NCI-H2196 treated with DMSO at 0.1 percent for 48 hours (cell line): ENCODE measurements around the gene ADPRHL1.
"Not testable (repeated sequence)": the region's sequence is repeated elsewhere in the genome, so short reads cannot be mapped to it uniquely, and the experiment has no call there.

Experiments
- DNase-seq: peaks from one replicate; lab custom pipeline; 2025; ENCODE audit not compliant: unreplicated experiment; lab: John Stamatoyannopoulos, UW

Gene ADPRHL1

GRCh38 chr13:113479179-113479578 is 25.9 kb upstream of the ADPRHL1 start:
- DNase-seq = no peak

- DNase-seq = no peak
Measured at GRCh38 chr13:113477724-113478123, 24.4 kb upstream of the ADPRHL1 start.

GRCh38 chr13:113476811-113477210 is 23.5 kb upstream of the ADPRHL1 start:
- no peak for DNase-seq

DNA sequence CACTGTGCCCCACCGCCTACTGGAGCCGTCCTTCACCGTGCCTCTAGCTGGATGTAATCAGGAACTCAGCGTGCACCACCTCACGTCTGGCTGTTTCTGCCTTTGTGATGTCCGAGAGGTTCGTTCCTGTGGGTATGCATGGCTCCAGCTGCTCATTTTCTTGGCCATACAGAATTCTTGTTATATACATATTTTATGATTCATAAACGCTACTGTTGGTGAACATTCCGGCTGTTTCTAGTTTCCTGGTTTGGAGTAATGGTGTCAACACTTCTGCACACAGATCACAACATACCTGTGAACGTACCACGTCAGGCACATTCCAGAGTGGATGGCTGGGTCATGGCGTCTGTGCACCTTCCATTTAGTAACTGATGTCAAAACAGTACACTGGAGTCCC is 22.6 kb upstream of the ADPRHL1 start:
- DNase-seq = no peak

- DNase-seq = no peak
Measured at GRCh38 chr13:113475280-113475679, 22.0 kb upstream of the ADPRHL1 start.

- DNase-seq = no peak
Measured at GRCh38 chr13:113474179-113474578, 20.9 kb upstream of the ADPRHL1 start.

- DNase-seq = no peak
Measured at GRCh38 chr13:113472355-113473025, 19.2 kb upstream of the ADPRHL1 start.

- DNase-seq = no peak
Measured at GRCh38 chr13:113471844-113472243, 18.6 kb upstream of the ADPRHL1 start.

GRCh38 chr13:113470635-113471163 is 17.4 kb upstream of the ADPRHL1 start:
- not testable (repeated sequence) for DNase-seq

DNA sequence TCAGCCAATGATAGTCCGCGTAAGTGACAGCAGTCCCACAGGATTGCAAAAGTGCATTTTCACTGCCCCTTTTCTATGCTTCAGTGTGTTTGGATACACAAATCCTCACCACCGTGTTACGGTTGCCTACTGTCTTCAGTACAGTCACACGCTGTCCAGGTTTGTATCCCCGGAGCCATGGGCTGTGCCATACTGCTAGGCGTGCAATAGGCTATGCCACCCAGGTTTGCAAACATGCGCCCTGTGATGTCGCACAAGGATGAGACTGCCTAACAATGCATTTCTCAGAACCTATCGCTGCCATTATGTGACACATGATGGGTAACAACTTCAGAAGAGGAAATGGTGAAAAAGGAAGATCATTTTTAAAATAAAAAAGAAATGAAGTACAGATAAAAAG is 16.8 kb upstream of the ADPRHL1 start:
- no peak for DNase-seq

- DNase-seq = no peak
Measured at GRCh38 chr13:113469582-113469981, 16.3 kb upstream of the ADPRHL1 start.

GRCh38 chr13:113468472-113469201 is 15.3 kb upstream of the ADPRHL1 start:
- no peak for DNase-seq

GRCh38 chr13:113468029-113468428 is 14.7 kb upstream of the ADPRHL1 start:
- no peak for DNase-seq

GRCh38 chr13:113466383-113466782 is 13.1 kb upstream of the ADPRHL1 start:
- no peak for DNase-seq

- no peak for DNase-seq
Measured at GRCh38 chr13:113465300-113465699, 12.0 kb upstream of the ADPRHL1 start.

GRCh38 chr13:113464476-113464875 is 11.2 kb upstream of the ADPRHL1 start:
- no peak for DNase-seq

GRCh38 chr13:113461022-113461751 is 7.9 kb upstream of the ADPRHL1 start:
- DNase-seq = no peak

- no peak for DNase-seq
Measured at GRCh38 chr13:113460599-113460998, 7.3 kb upstream of the ADPRHL1 start.

DNA sequence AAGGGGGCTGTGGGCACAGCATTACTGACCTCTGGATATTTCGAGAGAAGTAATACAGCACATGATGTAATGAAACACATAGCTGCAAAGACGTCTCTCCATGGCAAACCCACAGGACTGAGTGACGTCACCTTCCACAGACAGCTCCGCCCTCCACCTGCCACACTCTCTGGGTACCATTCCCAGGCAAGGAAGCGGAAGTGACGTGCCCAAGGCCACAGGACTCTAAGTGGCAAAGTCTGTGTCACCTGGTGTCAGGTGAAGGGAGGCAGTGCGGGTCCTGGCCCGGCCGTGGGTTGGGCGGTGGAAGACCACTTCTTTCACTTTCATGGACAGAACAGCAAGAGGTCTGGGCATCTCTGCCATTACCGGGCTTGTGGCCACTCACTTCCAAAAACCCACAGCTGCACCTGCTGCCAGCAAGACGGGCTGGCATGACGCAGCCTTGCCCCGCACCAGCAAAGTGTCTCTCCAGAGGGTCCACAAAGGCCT is 6.8 kb upstream of the ADPRHL1 start:
- no peak for DNase-seq

DNA sequence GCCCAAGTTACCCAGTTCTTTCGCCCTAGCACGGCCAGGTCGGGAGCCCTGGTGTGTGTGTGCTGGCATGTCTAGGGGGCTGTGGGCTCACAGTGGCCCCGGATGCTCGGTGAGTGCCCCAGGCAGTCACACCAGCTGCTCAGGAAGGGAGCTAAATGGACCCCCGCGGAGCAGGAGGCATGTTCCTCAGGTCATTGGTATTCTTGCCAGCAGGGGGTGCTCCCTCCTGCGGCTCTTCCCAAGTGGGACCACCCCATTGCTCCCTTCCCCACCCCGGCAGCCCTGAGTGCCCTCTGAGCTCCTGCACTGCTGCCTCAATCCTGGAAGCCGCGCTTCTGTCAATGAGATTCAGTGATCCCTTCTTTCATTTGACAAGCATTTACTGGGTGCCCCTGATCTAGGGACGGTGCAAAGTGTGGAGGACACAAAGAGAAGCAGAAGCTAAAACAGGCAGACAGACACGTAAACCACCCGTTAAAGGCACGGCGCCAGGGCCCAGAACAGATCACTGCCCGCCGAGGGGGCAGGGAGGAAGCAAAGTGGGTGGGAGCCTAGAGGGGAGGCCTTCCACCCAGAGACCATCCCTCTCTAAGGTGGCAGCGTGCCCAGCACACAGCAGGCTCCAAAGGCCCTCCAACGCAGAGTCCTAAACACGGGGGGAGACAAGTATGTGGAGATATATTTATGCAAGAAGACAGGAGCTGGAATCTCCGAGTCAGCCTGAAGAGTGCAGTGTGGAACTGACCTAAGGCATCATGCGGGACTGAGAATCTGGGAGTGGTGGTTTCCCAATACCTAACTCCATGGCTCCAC is 5.2 kb upstream of the ADPRHL1 start:
- no peak for DNase-seq

DNA sequence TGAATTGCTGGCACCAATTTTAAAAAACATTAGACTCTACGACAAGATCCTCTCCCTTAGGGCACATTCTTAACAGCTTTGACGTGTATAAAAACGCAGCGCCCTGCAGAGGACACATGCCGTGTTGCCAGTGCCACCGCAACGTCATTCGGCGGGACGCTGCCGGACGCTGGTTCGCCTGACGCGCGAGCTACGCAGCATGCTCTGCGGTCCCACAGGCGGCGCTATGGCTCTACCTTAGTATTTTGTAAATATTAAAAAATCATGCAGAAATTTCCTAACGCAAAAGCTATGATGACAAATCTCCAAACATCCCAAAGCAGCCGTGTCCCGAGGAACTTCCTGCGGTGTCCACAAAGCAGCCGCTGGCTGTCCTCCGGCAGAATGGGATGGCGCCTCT is 4.2 kb upstream of the ADPRHL1 start:
- DNase-seq = no peak
